Esophagus squamous epithelium (tissue), 5 donors: Measurements from ENCODE around the gene OVCA2. TPM values are rescaled to one million over a fixed set of nuclear protein-coding genes. Genes with fewer than 3 reads are reported as not detected.

Experiments
- DNase-seq: peaks from one replicate; lab custom pipeline; 2025; lab: John Stamatoyannopoulos, UW
- H3K27ac ChIP-seq, 4 donors: fragments of 200-600 bp; sonication (generic); one replicate each; pipeline ENCODE4 v1.5.1; 2016 to 2019; ENCODE audit warnings: mild to moderate bottlenecking in 1 of 4
- H3K27me3 ChIP-seq, 4 donors: fragments of 200-600 bp; sonication (generic); 1 replicate in 3 of 4; 2 replicates in 1 of 4; pipeline versions ENCODE4 v1.5.1 to v1.6.0; 2017 to 2021; ENCODE audit warnings: antibody characterized with exemption in 1 of 4
- H3K36me3 ChIP-seq, 3 donors: fragments of 200-600 bp; sonication (generic); one replicate each; pipeline ENCODE4 v1.5.1; 2016 to 2019
- H3K4me1 ChIP-seq, 3 donors: fragments of 200-600 bp; sonication (generic); one replicate each; pipeline ENCODE4 v1.5.1; 2017 to 2019
- H3K4me3 ChIP-seq, 4 donors: fragments of 200-600 bp; sonication (generic); 1 replicate in 3 of 4; 2 replicates in 1 of 4; pipeline ENCODE4 v1.5.1; 2016 to 2019; ENCODE audit warnings: mild to moderate bottlenecking in 2 of 4, moderate library complexity in 1 of 4
- H3K9me3 ChIP-seq, 3 donors: fragments of 200-600 bp; sonication (generic); one replicate each; pipeline ENCODE4 v1.5.1; 2016 to 2019
- POLR2A ChIP-seq, 4 donors: fragments of 450-650 bp; IDR thresholded peaks; one replicate each; pipeline ENCODE4 v1.6.1; 2017; ENCODE audit warnings: antibody characterized with exemption in 4 of 4, mild to moderate bottlenecking in 4 of 4, moderate library complexity in 3 of 4
- WGBS, 2 donors: methylation state at CpG; one replicate each; pipeline ENCODE4 v1.1.5; 2018; 5-methylcytosine and 5-hydroxymethylcytosine counted together
- intact Hi-C: fragments of 100-400 bp; cut with DNase I; formaldehyde crosslinking; loops from one replicate; pipeline ENCODE4 v1.15.0; 2022
- total RNA-seq, 4 donors: library from RNA; depleted of rRNA; stranded (reverse); fragments of >200 nt; gene quantifications; one replicate each; pipeline ENCODE4 v1.1.0, GENCODE V29; 2016
- TF ChIP-seq, protein P1 (sequence below), 6 experiments: fragments of 450-650 bp in 4 of 6; fragments of 200-600 bp in 2 of 6; sonication (generic) in 2 of 6; IDR thresholded peaks; one replicate each; pipeline ENCODE4 v1.5.1; 2016 to 2019; ENCODE audit warnings: antibody characterized with exemption in 6 of 6, mild to moderate bottlenecking in 4 of 6, moderate library complexity in 4 of 6
- donor health status: DM: yes; HTN: yes; CAD: no.

Gene OVCA2
- total RNA-seq, 4 donors from 2014 or later = 42.3 to 70.5 (median 53.2) TPM

DNA sequence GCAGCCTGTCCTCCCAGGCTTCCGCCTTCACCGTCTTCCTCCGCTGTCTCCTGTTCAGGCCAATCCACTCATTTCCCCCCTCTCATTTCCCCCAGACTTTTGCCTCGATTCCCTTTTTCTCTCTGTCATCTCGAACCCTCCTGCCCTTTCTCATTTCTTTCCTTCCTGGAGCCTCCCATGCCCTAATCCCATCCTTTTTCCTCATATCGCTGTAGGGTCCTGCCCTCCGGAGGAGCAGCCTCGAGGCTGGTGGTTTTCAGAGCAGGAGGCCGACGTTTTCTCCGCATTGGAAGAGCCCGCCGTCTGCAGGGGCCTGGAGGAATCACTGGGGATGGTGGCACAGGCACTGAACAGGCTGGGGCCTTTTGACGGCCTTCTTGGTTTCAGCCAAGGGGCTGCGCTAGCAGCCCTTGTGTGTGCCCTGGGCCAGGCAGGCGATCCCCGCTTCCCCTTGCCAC, 597 bp downstream of the OVCA2 start:
- DNase-seq = no peak
- no peaks in the 10 kb centered on the region for H3K27me3 ChIP-seq
- intact Hi-C loops = no loop called here
- H3K4me1 ChIP-seq = peaks cover 15 to 37% (median 28%) of the 10 kb centered on the region in 3 donors
- peak overlapping the region; percentile 90 to 95 (median 92) for H3K27ac ChIP-seq
- 3 to 16% methylated on average over 6 to 14 of the region's 17 CpGs for WGBS, 2 donors
- no peaks in the 10 kb centered on the region for H3K9me3 ChIP-seq
- H3K4me3 ChIP-seq = peak overlapping the region; percentile 63 to 85 (median 78)
- peaks cover 0 to 48% (median 6%) of the 10 kb centered on the region in 3 donors for H3K36me3 ChIP-seq
- TF ChIP-seq, protein P1, sequence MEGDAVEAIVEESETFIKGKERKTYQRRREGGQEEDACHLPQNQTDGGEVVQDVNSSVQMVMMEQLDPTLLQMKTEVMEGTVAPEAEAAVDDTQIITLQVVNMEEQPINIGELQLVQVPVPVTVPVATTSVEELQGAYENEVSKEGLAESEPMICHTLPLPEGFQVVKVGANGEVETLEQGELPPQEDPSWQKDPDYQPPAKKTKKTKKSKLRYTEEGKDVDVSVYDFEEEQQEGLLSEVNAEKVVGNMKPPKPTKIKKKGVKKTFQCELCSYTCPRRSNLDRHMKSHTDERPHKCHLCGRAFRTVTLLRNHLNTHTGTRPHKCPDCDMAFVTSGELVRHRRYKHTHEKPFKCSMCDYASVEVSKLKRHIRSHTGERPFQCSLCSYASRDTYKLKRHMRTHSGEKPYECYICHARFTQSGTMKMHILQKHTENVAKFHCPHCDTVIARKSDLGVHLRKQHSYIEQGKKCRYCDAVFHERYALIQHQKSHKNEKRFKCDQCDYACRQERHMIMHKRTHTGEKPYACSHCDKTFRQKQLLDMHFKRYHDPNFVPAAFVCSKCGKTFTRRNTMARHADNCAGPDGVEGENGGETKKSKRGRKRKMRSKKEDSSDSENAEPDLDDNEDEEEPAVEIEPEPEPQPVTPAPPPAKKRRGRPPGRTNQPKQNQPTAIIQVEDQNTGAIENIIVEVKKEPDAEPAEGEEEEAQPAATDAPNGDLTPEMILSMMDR (IDR thresholded peaks at IDR 0.05) = no peak
- no peak for TF ChIP-seq POLR2A (IDR thresholded peaks at IDR 0.05)

DNA sequence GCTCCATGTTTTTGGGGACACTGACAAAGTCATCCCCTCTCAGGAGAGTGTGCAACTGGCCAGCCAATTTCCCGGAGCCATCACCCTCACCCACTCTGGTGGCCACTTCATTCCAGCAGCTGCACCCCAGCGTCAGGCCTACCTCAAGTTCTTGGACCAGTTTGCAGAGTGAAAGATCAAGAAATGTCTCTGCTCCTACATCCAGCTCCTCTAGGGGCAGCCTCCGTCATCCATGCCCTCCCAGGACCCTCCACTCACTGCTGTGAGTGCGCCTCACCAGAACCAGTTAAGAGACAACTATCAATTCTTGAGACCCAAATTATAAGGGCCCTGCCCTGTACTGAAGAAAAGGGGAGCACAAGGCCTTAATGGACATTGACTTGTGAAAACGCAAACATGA, 1.1 kb downstream of the OVCA2 start:
- no peak for DNase-seq
- H3K4me3 ChIP-seq = peak overlapping the region; percentile 63 to 85 (median 78)
- intact Hi-C loops = no loop called here

DNA sequence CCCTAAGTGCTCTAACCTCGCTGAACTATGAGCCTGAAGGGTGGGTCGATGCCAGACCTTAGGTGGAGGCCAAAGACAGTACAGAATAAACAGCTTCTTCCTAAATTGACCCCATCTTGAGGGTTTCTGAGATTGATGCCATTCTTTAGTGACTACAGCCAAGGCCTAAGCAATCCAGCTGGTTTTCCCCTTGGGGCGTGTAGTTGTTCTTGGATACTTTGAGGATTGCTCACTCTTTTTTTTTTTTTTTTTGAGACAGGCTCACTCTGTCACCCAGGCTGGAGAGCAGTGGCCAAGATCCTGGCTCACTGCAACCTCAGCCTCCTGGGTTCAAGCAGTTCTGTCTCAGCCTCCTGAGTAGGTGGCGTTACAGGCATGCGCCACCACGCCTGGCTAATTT, 2.0 kb downstream of the OVCA2 start:
- Histone ChIP-seq H3K9me3 (no peaks in the 10 kb centered on the region), H3K27ac (peak overlapping the region; percentile 62 to 94 (median 90)), H3K4me1 (peaks cover 16 to 41% (median 31%) of the 10 kb centered on the region in 3 donors), H3K4me3 (no peak overlapping the region), H3K27me3 (no peaks in the 10 kb centered on the region), H3K36me3 (peaks cover 0 to 35% (median 6%) of the 10 kb centered on the region in 3 donors)
- WGBS, 2 donors = 52% methylated on average over 6 of the region's 6 CpGs
- no peak for DNase-seq
- no peak for TF ChIP-seq POLR2A (IDR thresholded peaks at IDR 0.05)
- TF ChIP-seq, protein P1 (IDR thresholded peaks at IDR 0.05) = no peak
- intact Hi-C loops = no loop called here

More for the DNA sequence above, 1.1 kb downstream of the OVCA2 start:
- Histone ChIP-seq H3K9me3 (no peaks in the 10 kb centered on the region), H3K4me1 (peaks cover 15 to 37% (median 28%) of the 10 kb centered on the region in 3 donors), H3K36me3 (peaks cover 0 to 43% (median 6%) of the 10 kb centered on the region in 3 donors), H3K27me3 (no peaks in the 10 kb centered on the region), H3K27ac (peak overlapping the region; percentile 90 to 95 (median 92))
- WGBS, 2 donors = 78 to 84% methylated on average over 4 to 5 of the region's 5 CpGs
- TF ChIP-seq, protein P1 (IDR thresholded peaks at IDR 0.05) = no peak
- no peak for TF ChIP-seq POLR2A (IDR thresholded peaks at IDR 0.05)

DNA sequence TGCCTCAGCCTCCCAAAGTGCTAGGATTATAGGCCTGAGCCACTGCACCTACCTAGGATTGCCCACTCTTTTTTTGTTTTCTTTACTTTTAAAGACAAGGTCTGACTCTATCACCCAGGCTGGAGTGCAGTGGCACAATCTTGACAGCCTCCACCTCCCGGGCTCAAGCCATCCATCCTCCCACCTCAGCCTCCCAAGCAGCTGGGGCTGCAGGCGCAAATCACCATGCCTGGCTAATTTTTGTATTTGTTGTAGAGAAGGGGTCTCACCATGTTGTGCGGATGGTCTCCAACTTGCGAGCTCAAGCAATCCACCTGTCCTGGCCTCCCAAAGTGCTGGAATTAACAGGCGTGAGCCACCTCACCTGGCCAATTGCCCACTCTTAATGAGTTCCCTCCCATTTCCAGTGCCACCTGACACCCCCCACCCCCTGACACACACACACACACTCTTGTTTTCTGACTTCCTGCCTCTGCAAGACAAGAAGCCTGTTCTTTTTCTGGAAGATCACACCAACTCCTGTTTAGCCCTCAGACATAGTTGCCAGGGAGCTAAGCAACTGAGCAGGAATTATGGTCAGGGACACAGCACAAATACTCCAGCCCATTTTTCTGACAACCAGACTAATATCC, 2.6 kb downstream of the OVCA2 start:
- peak overlapping the region in 1 of 4 donors; percentile 94 for H3K27ac ChIP-seq
- H3K9me3 ChIP-seq = no peaks in the 10 kb centered on the region
- WGBS, 2 donors = 89 to 91% methylated on average over 5 of the region's 5 CpGs
- intact Hi-C loops = no loop called here
- H3K27me3 ChIP-seq = no peaks in the 10 kb centered on the region
- H3K4me1 ChIP-seq = peaks cover 22 to 47% (median 37%) of the 10 kb centered on the region in 3 donors
- H3K4me3 ChIP-seq = no peak overlapping the region
- TF ChIP-seq POLR2A (IDR thresholded peaks at IDR 0.05) = no peak
- TF ChIP-seq, protein P1 (IDR thresholded peaks at IDR 0.05) = no peak
- no peak for DNase-seq
- H3K36me3 ChIP-seq = peaks cover 0 to 30% (median 6%) of the 10 kb centered on the region in 3 donors

DNA sequence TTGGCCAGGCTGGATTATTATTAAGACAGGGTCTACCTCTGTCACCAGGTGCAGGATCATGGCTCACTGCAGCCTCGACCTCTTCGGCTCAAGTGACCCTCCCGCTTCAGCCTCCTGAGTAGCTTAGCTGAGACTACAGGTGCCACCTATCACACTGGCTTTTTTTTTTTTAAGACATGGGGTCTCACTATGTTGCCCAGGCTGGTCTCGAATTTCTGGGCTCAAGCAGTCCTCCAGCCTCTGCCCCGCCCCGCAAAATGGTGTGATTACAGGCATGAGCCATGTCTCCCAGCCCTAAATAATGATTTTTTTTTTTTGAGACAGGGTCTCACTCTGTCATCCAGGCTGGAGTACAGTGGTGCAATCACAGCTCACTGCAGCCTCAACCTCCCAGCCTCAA, 5.8 kb downstream of the OVCA2 start:
- H3K4me3 ChIP-seq = no peak overlapping the region
- no peak for DNase-seq
- WGBS, 2 donors = 95 to 97% methylated on average over 6 of the region's 6 CpGs
- peaks cover 0 to 18% (median 6%) of the 10 kb centered on the region in 3 donors for H3K36me3 ChIP-seq
- no peaks in the 10 kb centered on the region for H3K9me3 ChIP-seq
- H3K27ac ChIP-seq = no peak overlapping the region
- peaks cover 0 to 22% (median 0%) of the 10 kb centered on the region in 4 donors for H3K27me3 ChIP-seq
- intact Hi-C loops = no loop called here
- no peak for TF ChIP-seq POLR2A (IDR thresholded peaks at IDR 0.05)
- TF ChIP-seq, protein P1 (IDR thresholded peaks at IDR 0.05) = no peak
- H3K4me1 ChIP-seq = peaks cover 25 to 52% (median 39%) of the 10 kb centered on the region in 3 donors
